OCI-LY7 (cell line): ENCODE measurements around the gene CHST11. TPM values are rescaled to one million over a fixed set of nuclear protein-coding genes. Genes with fewer than 3 reads are reported as not detected.

ENCODE experiments used
- BruUV-seq: library from RNA; stranded (reverse); fragments of 400-500 nt; replicated peaks from 2 replicates; lab custom pipeline; 2021; lab: Mats Ljungman, UMichigan
- CTCF ChIA-PET: fragments of 300-600 bp; sonication (Branson Sonifier 250); formaldehyde crosslinking; loops from one replicate; lab custom pipeline; 2022; ENCODE audit warnings: antibody characterized with exemption; ENCODE audit not compliant: unreplicated experiment; lab: Charles Lee
- POLR2A ChIA-PET: fragments of 300-600 bp; sonication (Branson Sonifier 250); formaldehyde crosslinking; loops from one replicate; lab custom pipeline; 2022; ENCODE audit warnings: antibody characterized with exemption; lab: Charles Lee
- DNase-seq: peaks from one replicate; pipeline ENCODE4 v3.0.0-alpha.2; 2015; ENCODE audit warnings: low spot score
- H2AFZ ChIP-seq: fragments of 200-600 bp; sonication (generic), shearing (Covaris generic); 2 replicates; pipeline ENCODE4 v1.6.1; 2014; ENCODE audit warnings: mild to moderate bottlenecking, antibody characterized with exemption, low read length, moderate library complexity
- H3K27ac ChIP-seq: fragments of 200-600 bp; sonication (generic); 2 replicates; pipeline ENCODE4 v1.5.1; 2014; ENCODE audit warnings: mixed run types, low read depth, mild to moderate bottlenecking, moderate library complexity, low read length, inconsistent platforms; ENCODE audit not compliant: poor library complexity, severe bottlenecking
- H3K36me3 ChIP-seq: fragments of 200-600 bp; sonication (generic); 2 replicates; pipeline ENCODE4 v1.6.1; 2014; ENCODE audit warnings: mild to moderate bottlenecking, antibody characterized with exemption, low read length, moderate library complexity, mixed read lengths; ENCODE audit not compliant: insufficient read depth
- H3K4me1 ChIP-seq: fragments of 200-600 bp; sonication (generic); 2 replicates; pipeline ENCODE4 v1.5.1; 2014; ENCODE audit warnings: mild to moderate bottlenecking, low read length; ENCODE audit not compliant: insufficient read depth, poor library complexity, severe bottlenecking
- H3K4me2 ChIP-seq: fragments of 200-600 bp; sonication (generic); 2 replicates; pipeline ENCODE4 v1.6.1; 2014; ENCODE audit warnings: mild to moderate bottlenecking, low read length
- H3K4me3 ChIP-seq: fragments of 200-600 bp; sonication (generic); 2 replicates; pipeline ENCODE4 v1.5.1; 2014; ENCODE audit warnings: mild to moderate bottlenecking, low read depth, low read length; ENCODE audit not compliant: poor library complexity, severe bottlenecking
- H3K79me2 ChIP-seq: fragments of 200-600 bp; sonication (generic); 2 replicates; pipeline ENCODE4 v1.6.1; 2016; ENCODE audit warnings: low read depth, mild to moderate bottlenecking, low read length, moderate library complexity, mixed read lengths; ENCODE audit not compliant: insufficient read depth
- H3K9me2 ChIP-seq: fragments of 200-600 bp; sonication (generic); 2 replicates; pipeline ENCODE4 v1.6.1; 2016; ENCODE audit warnings: mild to moderate bottlenecking, low read length, mixed read lengths; ENCODE audit not compliant: insufficient read depth
- H3K9me3 ChIP-seq: fragments of 200-600 bp; sonication (generic); 2 replicates; pipeline ENCODE4 v1.6.1; 2014; ENCODE audit warnings: mild to moderate bottlenecking, mixed run types, low read length, mixed read lengths
- H4K20me1 ChIP-seq: fragments of 200-600 bp; sonication (generic); 2 replicates; pipeline ENCODE4 v1.6.1; 2014; ENCODE audit warnings: mild to moderate bottlenecking, antibody characterized with exemption, low read length, moderate library complexity, mixed read lengths; ENCODE audit not compliant: insufficient read depth
- CTCF ChIP-seq: fragments of 200-600 bp; sonication (generic); conservative IDR thresholded peaks from 2 replicates; pipeline ENCODE4 v1.5.1; 2014; ENCODE audit warnings: mild to moderate bottlenecking, antibody characterized with exemption, low read length, moderate library complexity, mixed read lengths
- EZH2phosphoT487 ChIP-seq: fragments of 200-600 bp; sonication (generic); IDR thresholded peaks from 2 replicates; pipeline ENCODE4 v1.6.1; 2018; ENCODE audit warnings: low read depth, borderline replicate concordance, mild to moderate bottlenecking, mixed run types, antibody characterized with exemption, low read length, moderate library complexity, mixed read lengths
- intact Hi-C: fragments of 100-400 bp; cut with micrococcal nuclease; formaldehyde crosslinking; loops from one replicate; pipeline ENCODE4 v1.10.0; 2022; ENCODE audit not compliant: unreplicated experiment
- total RNA-seq, 2 experiments: library from RNA; depleted of rRNA in 1 of 2; stranded (reverse); fragments of >200 nt in 1 of 2; shearing (Covaris generic) in 1 of 2; gene quantifications; 2 replicates each; pipeline ENCODE4 v1.2.3, GENCODE V29; 2014 to 2022

The CHST11 gene
- total RNA-seq, 2 experiments from 2014 or later = 15.2 to 41.6 TPM

- Histone ChIP-seq H2AFZ (no peak overlapping the region), H3K4me1 (peaks cover 86% of the 10 kb centered on the region), H3K4me2 (peak overlapping the region; percentile 58), H4K20me1 (no peaks in the 10 kb centered on the region), H3K9me2 (no peaks in the 10 kb centered on the region), H3K27ac (peak overlapping the region; percentile 75), H3K9me3 (no peaks in the 10 kb centered on the region), H3K36me3 (peaks cover 12% of the 10 kb centered on the region; the same call in 1 of the 2 replicates), H3K4me3 (no peak overlapping the region), H3K79me2 (peaks cover 70% of the 10 kb centered on the region; the same call in 1 of the 2 replicates)
- no TSS peak for BruUV-seq
- TF ChIP-seq EZH2phosphoT487 (no peak), CTCF (no peak)
- CTCF ChIA-PET = no interaction called here
- intact Hi-C loops = no loop called here
- POLR2A ChIA-PET = interaction anchor here (0.6 to 1.8 kb wide), 8 partner anchors 10 to 869 kb away, joined by 3 to 13 read pairs (median 4); no protein-coding TSS in a partner anchor
- DNase-seq = no peak
Measured at GRCh38 chr12:104486943-104487819, 30.4 kb downstream of the CHST11 start.

- Histone ChIP-seq H3K4me2 (no peak overlapping the region), H4K20me1 (no peaks in the 10 kb centered on the region), H3K79me2 (peaks cover 67% of the 10 kb centered on the region; the same call in 1 of the 2 replicates), H2AFZ (no peak overlapping the region), H3K4me1 (peaks cover 77% of the 10 kb centered on the region), H3K4me3 (no peak overlapping the region), H3K9me3 (no peaks in the 10 kb centered on the region), H3K27ac (no peak overlapping the region), H3K9me2 (no peaks in the 10 kb centered on the region), H3K36me3 (0 out of 2 replicates have a peak, but pooled peaks cover 5% of the 10 kb centered on the region)
- TF ChIP-seq CTCF (no peak), EZH2phosphoT487 (no peak)
- intact Hi-C loops = no loop called here
- ChIA-PET CTCF (no interaction called here), POLR2A (interaction anchor here (1.0 to 1.8 kb wide), 3 partner anchors 11 to 21 kb away, joined by 4 to 13 read pairs (median 5); no protein-coding TSS in a partner anchor)
- DNase-seq = no peak
- no TSS peak for BruUV-seq
Measured at GRCh38 chr12:104488374-104488773, 31.6 kb downstream of the CHST11 start.

GRCh38 chr12:104490186-104490585 is 33.4 kb downstream of the CHST11 start:
- TF ChIP-seq EZH2phosphoT487 (no peak), CTCF (no peak)
- H3K27ac ChIP-seq = peak overlapping the region; percentile 31
- ChIA-PET CTCF (no interaction called here), POLR2A (no interaction called here)
- H3K4me3 ChIP-seq = no peak overlapping the region
- no peak for DNase-seq
- peaks cover 51% of the 10 kb centered on the region; the same call in 1 of the 2 replicates for H3K79me2 ChIP-seq
- no peak overlapping the region for H2AFZ ChIP-seq
- peak overlapping the region; percentile 38 for H3K4me2 ChIP-seq
- H3K9me2 ChIP-seq = no peaks in the 10 kb centered on the region
- H3K4me1 ChIP-seq = peaks cover 59% of the 10 kb centered on the region
- intact Hi-C loops = no loop called here
- H4K20me1 ChIP-seq = no peaks in the 10 kb centered on the region
- H3K36me3 ChIP-seq = 0 out of 2 replicates have a peak, but pooled peaks cover 5% of the 10 kb centered on the region
- no TSS peak for BruUV-seq
- no peaks in the 10 kb centered on the region for H3K9me3 ChIP-seq
